HL-60/S4 (cell line): ENCODE data around the gene CCDC85C.

ENCODE experiments used
- in situ Hi-C: fragments of 300-500 bp; cut with MboI; formaldehyde crosslinking; loops from 2 replicates; pipeline ENCODE4 v1.14.3; 2022; ENCODE audit warnings: low sequenced_read_pairs

CCDC85C gene

GRCh38 chr14:99609245-99610170, 5.5 kb upstream of the CCDC85C start:
- in situ Hi-C loops: no loop called here

GRCh38 chr14:99608591-99608990, 4.6 kb upstream of the CCDC85C start:
- in situ Hi-C loops: no loop called here

- in situ Hi-C loops: no loop called here
Measured at GRCh38 chr14:99606359-99606758, 2.4 kb upstream of the CCDC85C start.

DNA sequence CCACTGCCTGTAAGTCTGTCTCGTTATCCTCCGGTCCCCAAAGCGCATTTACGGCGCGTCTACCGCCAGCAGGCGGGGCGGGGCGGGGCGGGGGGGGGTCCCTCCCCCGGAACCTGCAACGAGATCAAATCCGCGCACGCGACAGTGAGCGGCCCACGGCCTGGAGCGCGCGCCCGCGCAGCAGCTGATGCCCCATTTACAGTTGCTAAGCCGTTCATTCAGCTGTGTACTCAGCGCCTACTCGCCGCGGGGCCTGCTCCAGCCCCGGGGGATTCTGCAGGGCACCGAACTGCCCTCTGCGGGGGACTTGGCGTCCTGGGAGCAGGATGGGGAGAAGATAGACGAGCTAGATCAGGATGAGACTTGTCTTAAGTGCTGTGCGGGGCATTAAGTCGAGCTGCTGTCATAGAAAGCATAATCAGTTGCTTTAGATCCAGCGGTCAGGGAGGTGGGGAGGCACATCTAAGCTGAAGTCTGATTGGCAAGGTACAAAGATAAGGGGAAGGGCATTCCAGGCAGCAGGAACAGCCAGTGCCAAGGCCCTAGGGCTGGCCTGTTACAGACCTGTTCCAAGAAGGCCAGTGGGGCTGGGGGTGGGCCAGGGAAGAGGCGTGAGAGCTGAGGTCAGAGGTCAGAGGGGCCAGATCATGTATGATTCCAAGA, 1.4 kb upstream of the CCDC85C start:
- in situ Hi-C loops: no loop called here

DNA sequence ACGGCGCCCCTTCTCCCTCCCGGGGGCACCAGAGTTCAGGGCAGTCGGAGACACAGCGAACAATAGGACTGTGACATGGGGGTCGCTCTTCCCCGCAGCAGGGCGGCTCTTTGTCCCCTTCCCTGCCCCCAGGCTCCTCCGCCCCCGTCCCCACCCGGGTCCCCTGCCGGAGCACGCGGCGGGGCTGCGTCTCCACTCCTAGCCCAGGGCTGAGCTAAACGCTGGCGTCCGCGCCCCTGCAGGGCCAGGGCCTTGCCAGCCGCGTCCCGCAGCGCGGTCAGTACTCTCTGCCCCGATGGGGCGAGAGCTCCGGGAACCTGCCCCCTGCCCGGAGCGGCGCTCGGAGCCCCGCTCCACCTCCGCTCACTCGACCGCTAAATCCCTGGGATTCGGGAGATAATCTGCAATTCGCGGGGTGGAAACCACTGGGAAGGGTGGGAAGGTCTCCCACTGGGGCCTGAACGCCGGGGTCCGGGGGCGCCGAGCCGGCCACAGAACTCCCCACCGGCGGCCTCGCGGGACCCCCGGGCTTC, 825 bp upstream of the CCDC85C start:
- in situ Hi-C loops: no loop called here

DNA sequence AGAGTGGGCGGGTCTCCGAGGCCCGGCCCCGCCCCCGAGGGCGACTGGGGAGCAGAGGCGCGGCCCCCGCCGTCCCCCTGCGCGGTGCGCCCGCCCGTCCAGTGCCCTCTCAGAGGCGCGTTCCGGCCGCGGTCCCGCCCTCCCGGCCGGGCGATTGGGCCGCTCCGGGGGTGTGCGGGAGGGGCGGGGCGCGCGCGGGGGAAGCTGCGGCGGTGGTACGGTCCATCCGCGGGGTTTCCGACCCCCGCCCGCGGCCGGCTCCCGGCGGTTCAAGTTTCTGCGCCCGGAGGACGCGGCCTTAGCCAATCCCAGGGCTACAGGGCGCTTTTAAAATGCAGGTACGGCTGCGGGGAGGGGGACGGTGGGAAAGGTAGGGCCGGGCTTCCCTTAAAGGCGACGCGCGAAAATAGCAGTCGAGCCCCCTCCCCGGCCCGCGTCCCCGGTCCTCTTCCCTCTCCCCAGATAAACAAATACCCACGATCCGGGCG, 315 bp upstream of the CCDC85C start:
- in situ Hi-C loops: no loop called here

DNA sequence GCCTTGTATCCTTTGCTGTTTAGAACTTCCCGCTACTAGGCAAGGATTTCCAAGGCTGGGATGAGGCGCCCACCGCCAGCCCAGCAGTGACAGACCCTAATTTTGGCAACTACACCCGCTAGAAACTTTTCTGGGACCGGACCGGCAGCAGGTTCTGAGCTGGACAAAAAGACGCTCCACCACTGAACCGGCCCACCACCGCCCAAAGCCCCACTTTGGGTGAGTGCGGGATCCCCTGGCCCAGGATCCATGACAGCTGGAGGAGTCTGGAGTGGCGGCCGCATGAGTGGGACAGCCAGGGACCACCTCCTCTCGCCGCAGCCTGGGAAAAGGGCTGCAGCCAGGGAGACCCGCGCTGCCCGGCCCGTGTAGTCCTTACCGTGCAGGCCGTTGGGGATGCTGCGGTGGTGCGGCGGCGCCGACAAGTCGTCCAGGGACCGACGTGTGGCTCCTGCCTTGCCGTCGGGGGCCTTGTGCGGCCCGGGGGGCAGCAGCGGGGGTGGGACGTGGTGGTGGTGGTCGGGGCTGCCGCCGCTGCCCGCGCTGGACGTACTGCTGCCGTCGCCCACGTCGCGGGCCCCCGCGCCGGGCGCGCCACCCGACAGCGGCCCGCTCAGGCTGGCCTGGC, 1.1 kb downstream of the CCDC85C start:
- in situ Hi-C loops: no loop called here

DNA sequence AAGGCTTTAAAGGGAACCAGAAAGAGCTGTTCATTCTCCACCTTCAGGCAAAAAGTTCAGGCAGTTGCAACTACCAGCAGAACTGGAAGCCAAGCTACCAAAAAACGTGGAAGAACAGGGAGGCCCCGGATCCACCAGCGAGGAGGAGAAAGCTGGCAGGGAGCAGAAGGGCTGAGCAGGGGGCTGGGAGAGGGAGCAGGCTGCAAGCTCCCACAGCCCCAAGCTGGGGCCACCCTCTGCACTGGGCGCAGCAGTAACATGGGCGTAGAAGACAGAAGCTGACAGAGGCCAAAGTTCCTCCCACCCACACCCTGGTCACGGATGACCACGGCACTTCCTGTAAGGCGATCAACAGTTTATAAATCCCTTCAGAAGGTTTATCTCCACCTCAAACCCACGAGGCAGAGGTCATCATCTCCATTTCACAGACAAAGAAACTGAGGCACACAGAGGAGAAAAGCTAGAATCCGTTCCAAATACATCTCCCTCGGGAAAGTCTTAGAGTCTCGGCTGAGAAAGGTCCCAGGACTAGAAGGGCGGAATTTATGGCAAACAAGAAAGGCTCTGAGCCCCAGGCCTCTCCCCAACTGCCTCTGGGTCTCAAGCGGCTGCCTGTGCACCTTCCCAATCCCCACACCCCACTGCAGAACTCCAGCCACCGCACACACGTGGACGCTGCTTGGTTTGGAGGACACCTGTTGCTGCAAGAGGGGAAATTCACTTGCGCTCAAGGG, 1.8 kb downstream of the CCDC85C start:
- in situ Hi-C loops: no loop called here

- in situ Hi-C loops: no loop called here
Measured at GRCh38 chr14:99601361-99601831, 2.6 kb downstream of the CCDC85C start.

GRCh38 chr14:99600232-99600888, 3.6 kb downstream of the CCDC85C start:
- in situ Hi-C loops: no loop called here

GRCh38 chr14:99599393-99599792, 4.6 kb downstream of the CCDC85C start:
- in situ Hi-C loops: no loop called here

DNA sequence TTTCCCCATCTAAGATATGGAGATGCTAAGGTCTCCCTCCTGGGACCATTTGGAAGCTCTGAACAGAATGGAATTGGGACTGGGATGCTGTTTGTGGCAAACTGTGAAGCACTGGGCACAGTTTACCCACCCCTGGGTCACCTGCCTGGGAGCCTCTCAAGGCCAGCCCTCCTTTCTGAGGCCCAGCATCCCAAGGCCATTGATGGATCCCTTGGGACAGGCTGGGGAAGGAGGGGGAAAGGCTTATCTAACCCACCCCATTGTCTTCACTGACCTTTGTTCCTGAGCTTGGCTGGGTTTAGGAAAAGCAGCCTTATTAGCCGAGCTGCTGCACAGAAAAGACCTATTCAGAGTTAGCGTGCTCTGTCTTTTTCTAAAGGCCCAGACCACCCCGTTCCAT, 5.2 kb downstream of the CCDC85C start:
- in situ Hi-C loops: no loop called here

GRCh38 chr14:99597911-99598600, 6.0 kb downstream of the CCDC85C start:
- in situ Hi-C loops: no loop called here

DNA sequence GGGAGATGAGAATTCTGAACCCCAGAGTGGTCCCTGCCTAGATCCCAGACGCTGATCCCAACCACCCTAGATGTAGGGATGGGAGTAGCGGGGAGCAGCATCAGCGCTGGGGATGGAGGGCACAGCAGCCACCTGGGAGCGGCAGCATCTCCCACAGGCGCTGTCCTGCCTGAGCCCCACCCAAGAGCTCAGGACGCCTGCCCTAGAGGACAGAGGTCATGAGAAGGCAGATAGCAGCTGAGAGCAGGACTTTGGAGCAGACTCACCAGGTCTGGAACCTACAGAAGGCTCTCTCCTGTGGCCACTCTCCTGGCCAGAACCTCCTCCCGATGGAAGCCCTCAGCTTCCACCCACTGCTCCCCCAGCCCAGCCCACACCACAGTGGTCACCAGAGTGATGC, 7.2 kb downstream of the CCDC85C start:
- in situ Hi-C loops: no loop called here

GRCh38 chr14:99596071-99596627, 7.9 kb downstream of the CCDC85C start:
- in situ Hi-C loops: no loop called here

- in situ Hi-C loops: no loop called here
Measured at GRCh38 chr14:99595524-99595923, 8.5 kb downstream of the CCDC85C start.

GRCh38 chr14:99595034-99595433, 9.0 kb downstream of the CCDC85C start:
- in situ Hi-C loops: no loop called here

- in situ Hi-C loops: no loop called here
Measured at GRCh38 chr14:99593971-99594841, 9.8 kb downstream of the CCDC85C start.
